Kidney tubule cell (primary cell): ENCODE measurements around the gene RNF7.
"Not testable (repeated sequence)": the region's sequence is repeated elsewhere in the genome, so short reads cannot be mapped to it uniquely, and the experiment has no call there.

ENCODE experiments used
- DNase-seq: peaks from one replicate; pipeline ENCODE4 v3.0.0-alpha.2; 2018; ENCODE audit warnings: low spot score

The RNF7 gene

GRCh38 chr3:141782386-141782932 is 44.4 kb downstream of the RNF7 start:
- DNase-seq: no peak

GRCh38 chr3:141783632-141784031 is 45.5 kb downstream of the RNF7 start:
- no peak for DNase-seq

GRCh38 chr3:141784096-141784495 is 46.0 kb downstream of the RNF7 start:
- no peak for DNase-seq

GRCh38 chr3:141784531-141784930 is 46.4 kb downstream of the RNF7 start:
- DNase-seq: no peak

- no peak for DNase-seq
Observed at GRCh38 chr3:141788149-141788548, 50.1 kb downstream of the RNF7 start.

GRCh38 chr3:141788750-141789149 is 50.7 kb downstream of the RNF7 start:
- DNase-seq: not testable (repeated sequence)

- no peak for DNase-seq
Observed at GRCh38 chr3:141789281-141789680, 51.2 kb downstream of the RNF7 start.

- no peak for DNase-seq
Observed at GRCh38 chr3:141790171-141790570, 52.1 kb downstream of the RNF7 start.

- no peak for DNase-seq
Observed at GRCh38 chr3:141792495-141792894, 54.4 kb downstream of the RNF7 start.

- DNase-seq: no peak
Observed at GRCh38 chr3:141793476-141794260, 55.6 kb downstream of the RNF7 start.

GRCh38 chr3:141795276-141795675 is 57.2 kb downstream of the RNF7 start:
- no peak for DNase-seq

GRCh38 chr3:141795741-141796080 is 57.6 kb downstream of the RNF7 start:
- DNase-seq: no peak

- no peak for DNase-seq
Observed at GRCh38 chr3:141796081-141796888, 58.2 kb downstream of the RNF7 start.
